22Rv1 (cell line): Measurements from ENCODE around the gene CATSPER4.

ENCODE experiments used
- CTCF ChIP-seq: fragments of 450-650 bp; IDR thresholded peaks from 2 replicates; pipeline ENCODE4 v1.5.1; 2017; ENCODE audit warnings: mild to moderate bottlenecking
- ZFX ChIP-seq: fragments of 450-650 bp; IDR thresholded peaks from 2 replicates; pipeline ENCODE4 v1.6.1; 2017; ENCODE audit warnings: antibody characterized with exemption, borderline replicate concordance

- TF ChIP-seq CTCF = no peak
- TF ChIP-seq ZFX = no peak
Observed at GRCh38 chr1:26189751-26190275, 589 bp upstream of the CATSPER4 start.
